Measurements from ENCODE around the gene INPP5J. TPM values are rescaled to one million over a fixed set of nuclear protein-coding genes. Genes with fewer than 3 reads are reported as not detected.

INPP5J gene
- total RNA-seq, 1 experiment from 2014 or later, result 6.2 TPM

DNA sequence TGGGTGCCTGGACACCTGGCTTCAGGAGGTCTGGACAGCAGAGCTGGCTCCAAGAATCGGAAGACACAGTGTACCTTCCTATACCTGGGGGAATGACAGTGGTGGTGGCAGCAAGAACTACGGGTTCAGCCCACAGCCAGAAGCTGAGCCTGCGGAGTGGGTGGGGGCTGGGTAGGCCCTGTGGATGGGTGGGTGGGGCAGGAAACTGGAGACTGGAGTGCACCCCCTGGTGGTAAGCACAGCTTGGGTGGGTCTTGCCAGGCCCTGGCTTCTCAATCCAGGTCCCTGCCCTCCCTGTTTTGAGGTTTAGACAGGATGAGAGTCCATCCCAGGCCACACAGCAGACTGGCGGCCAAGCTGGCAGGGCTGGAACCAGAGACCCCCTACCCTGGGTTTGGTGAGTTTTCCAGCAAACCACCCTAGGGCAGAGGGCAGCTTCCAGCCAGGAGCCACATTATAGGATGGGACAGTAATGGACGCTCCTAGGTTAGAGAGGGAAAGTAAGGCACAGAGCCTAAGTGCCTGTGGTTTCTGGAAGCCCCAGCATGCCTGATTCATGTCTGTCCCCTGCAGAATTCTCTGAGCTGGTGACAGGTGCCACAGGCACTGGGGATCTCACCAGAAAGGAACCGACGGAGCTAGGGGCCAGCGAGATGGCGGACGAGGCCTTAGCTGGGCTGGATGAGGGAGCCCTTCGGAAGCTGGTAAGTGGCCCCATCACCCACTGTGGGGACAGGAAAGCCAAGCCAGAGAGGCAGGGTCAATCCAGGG, 40.0 kb upstream of the INPP5J start (continued):
- TF ChIP-seq, protein P1, sequence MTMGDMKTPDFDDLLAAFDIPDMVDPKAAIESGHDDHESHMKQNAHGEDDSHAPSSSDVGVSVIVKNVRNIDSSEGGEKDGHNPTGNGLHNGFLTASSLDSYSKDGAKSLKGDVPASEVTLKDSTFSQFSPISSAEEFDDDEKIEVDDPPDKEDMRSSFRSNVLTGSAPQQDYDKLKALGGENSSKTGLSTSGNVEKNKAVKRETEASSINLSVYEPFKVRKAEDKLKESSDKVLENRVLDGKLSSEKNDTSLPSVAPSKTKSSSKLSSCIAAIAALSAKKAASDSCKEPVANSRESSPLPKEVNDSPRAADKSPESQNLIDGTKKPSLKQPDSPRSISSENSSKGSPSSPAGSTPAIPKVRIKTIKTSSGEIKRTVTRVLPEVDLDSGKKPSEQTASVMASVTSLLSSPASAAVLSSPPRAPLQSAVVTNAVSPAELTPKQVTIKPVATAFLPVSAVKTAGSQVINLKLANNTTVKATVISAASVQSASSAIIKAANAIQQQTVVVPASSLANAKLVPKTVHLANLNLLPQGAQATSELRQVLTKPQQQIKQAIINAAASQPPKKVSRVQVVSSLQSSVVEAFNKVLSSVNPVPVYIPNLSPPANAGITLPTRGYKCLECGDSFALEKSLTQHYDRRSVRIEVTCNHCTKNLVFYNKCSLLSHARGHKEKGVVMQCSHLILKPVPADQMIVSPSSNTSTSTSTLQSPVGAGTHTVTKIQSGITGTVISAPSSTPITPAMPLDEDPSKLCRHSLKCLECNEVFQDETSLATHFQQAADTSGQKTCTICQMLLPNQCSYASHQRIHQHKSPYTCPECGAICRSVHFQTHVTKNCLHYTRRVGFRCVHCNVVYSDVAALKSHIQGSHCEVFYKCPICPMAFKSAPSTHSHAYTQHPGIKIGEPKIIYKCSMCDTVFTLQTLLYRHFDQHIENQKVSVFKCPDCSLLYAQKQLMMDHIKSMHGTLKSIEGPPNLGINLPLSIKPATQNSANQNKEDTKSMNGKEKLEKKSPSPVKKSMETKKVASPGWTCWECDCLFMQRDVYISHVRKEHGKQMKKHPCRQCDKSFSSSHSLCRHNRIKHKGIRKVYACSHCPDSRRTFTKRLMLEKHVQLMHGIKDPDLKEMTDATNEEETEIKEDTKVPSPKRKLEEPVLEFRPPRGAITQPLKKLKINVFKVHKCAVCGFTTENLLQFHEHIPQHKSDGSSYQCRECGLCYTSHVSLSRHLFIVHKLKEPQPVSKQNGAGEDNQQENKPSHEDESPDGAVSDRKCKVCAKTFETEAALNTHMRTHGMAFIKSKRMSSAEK (CRISPR knock-in tag; IDR thresholded peaks at IDR 0.05; ENCODE audit: borderline replicate concordance), result no peak
- TF ChIP-seq ATF1 (CRISPR knock-in tag; IDR thresholded peaks at IDR 0.05), result no peak

DNA sequence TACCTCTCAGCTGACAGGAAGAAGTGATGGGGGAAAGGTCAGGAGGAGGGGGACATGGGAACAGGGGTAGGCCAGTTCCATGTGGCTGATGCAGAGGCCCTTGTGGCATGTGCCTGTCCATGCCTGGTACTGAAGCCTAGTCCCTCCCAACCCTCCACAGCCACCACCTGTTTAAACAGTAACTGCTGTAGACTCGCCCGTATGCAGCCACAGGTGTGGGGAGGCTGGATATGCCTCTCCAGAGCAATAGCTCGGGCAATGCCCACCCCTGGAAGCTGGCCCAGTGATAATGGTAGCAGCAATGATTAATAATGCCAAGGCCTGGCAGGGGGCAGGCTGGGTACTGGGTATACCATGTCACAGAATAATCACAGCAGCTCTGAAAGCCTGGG, 39.4 kb upstream of the INPP5J start:
- POLR2A ChIA-PET, result interaction anchor here (3.1 to 4.2 kb wide), 2 partner anchors 14 to 115 kb away, joined by 19 to 43 read pairs; partner anchors contain the start of genes MORC2 and TUG1
- TF ChIP-seq NFE2L1 (CRISPR knock-in tag; IDR thresholded peaks at IDR 0.05) (no peak), JUN (CRISPR knock-in tag; IDR thresholded peaks at IDR 0.05) (no peak), ETV6 (CRISPR knock-in tag; IDR thresholded peaks at IDR 0.05) (no peak), CBFB (CRISPR knock-in tag; IDR thresholded peaks at IDR 0.05; ENCODE audit: low read depth) (no peak), ELF4 (CRISPR knock-in tag; IDR thresholded peaks at IDR 0.05; ENCODE audit: low read depth) (no peak), FOXJ3 (CRISPR knock-in tag; IDR thresholded peaks at IDR 0.05; ENCODE audit: borderline replicate concordance) (no peak), JAZF1 (CRISPR knock-in tag; IDR thresholded peaks at IDR 0.05) (no peak), TEAD1 (CRISPR knock-in tag; IDR thresholded peaks at IDR 0.05) (no peak), NR1H2 (CRISPR knock-in tag; IDR thresholded peaks at IDR 0.05) (no peak), SMAD3 (CRISPR knock-in tag; IDR thresholded peaks at IDR 0.05; ENCODE audit: borderline replicate concordance) (no peak), ZNF671 (CRISPR knock-in tag; IDR thresholded peaks at IDR 0.05) (no peak)
- TF ChIP-seq, protein P2, sequence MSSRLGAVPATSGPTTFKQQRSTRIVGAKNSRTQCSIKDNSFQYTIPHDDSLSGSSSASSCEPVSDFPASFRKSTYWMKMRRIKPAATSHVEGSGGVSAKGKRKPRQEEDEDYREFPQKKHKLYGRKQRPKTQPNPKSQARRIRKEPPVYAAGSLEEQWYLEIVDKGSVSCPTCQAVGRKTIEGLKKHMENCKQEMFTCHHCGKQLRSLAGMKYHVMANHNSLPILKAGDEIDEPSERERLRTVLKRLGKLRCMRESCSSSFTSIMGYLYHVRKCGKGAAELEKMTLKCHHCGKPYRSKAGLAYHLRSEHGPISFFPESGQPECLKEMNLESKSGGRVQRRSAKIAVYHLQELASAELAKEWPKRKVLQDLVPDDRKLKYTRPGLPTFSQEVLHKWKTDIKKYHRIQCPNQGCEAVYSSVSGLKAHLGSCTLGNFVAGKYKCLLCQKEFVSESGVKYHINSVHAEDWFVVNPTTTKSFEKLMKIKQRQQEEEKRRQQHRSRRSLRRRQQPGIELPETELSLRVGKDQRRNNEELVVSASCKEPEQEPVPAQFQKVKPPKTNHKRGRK (CRISPR knock-in tag; IDR thresholded peaks at IDR 0.05; ENCODE audit: borderline replicate concordance), result no peak
- TF ChIP-seq, protein P3, sequence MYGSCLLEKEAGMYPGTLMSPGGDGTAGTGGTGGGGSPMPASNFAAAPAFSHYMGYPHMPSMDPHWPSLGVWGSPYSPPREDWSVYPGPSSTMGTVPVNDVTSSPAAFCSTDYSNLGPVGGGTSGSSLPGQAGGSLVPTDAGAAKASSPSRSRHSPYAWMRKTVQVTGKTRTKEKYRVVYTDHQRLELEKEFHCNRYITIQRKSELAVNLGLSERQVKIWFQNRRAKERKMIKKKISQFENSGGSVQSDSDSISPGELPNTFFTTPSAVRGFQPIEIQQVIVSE (CRISPR knock-in tag; IDR thresholded peaks at IDR 0.05; ENCODE audit: borderline replicate concordance), result no peak
- TF ChIP-seq, protein P4, sequence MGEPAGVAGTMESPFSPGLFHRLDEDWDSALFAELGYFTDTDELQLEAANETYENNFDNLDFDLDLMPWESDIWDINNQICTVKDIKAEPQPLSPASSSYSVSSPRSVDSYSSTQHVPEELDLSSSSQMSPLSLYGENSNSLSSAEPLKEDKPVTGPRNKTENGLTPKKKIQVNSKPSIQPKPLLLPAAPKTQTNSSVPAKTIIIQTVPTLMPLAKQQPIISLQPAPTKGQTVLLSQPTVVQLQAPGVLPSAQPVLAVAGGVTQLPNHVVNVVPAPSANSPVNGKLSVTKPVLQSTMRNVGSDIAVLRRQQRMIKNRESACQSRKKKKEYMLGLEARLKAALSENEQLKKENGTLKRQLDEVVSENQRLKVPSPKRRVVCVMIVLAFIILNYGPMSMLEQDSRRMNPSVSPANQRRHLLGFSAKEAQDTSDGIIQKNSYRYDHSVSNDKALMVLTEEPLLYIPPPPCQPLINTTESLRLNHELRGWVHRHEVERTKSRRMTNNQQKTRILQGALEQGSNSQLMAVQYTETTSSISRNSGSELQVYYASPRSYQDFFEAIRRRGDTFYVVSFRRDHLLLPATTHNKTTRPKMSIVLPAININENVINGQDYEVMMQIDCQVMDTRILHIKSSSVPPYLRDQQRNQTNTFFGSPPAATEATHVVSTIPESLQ (CRISPR knock-in tag; IDR thresholded peaks at IDR 0.05), result no peak
- TF ChIP-seq, protein P5, sequence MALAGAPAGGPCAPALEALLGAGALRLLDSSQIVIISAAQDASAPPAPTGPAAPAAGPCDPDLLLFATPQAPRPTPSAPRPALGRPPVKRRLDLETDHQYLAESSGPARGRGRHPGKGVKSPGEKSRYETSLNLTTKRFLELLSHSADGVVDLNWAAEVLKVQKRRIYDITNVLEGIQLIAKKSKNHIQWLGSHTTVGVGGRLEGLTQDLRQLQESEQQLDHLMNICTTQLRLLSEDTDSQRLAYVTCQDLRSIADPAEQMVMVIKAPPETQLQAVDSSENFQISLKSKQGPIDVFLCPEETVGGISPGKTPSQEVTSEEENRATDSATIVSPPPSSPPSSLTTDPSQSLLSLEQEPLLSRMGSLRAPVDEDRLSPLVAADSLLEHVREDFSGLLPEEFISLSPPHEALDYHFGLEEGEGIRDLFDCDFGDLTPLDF (CRISPR knock-in tag; IDR thresholded peaks at IDR 0.05), result no peak
- TF ChIP-seq, protein P6, sequence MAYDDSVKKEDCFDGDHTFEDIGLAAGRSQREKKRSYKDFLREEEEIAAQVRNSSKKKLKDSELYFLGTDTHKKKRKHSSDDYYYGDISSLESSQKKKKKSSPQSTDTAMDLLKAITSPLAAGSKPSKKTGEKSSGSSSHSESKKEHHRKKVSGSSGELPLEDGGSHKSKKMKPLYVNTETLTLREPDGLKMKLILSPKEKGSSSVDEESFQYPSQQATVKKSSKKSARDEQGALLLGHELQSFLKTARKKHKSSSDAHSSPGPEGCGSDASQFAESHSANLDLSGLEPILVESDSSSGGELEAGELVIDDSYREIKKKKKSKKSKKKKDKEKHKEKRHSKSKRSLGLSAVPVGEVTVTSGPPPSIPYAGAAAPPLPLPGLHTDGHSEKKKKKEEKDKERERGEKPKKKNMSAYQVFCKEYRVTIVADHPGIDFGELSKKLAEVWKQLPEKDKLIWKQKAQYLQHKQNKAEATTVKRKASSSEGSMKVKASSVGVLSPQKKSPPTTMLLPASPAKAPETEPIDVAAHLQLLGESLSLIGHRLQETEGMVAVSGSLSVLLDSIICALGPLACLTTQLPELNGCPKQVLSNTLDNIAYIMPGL (CRISPR knock-in tag; IDR thresholded peaks at IDR 0.05), result no peak
- TF ChIP-seq, protein P7, sequence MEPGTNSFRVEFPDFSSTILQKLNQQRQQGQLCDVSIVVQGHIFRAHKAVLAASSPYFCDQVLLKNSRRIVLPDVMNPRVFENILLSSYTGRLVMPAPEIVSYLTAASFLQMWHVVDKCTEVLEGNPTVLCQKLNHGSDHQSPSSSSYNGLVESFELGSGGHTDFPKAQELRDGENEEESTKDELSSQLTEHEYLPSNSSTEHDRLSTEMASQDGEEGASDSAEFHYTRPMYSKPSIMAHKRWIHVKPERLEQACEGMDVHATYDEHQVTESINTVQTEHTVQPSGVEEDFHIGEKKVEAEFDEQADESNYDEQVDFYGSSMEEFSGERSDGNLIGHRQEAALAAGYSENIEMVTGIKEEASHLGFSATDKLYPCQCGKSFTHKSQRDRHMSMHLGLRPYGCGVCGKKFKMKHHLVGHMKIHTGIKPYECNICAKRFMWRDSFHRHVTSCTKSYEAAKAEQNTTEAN (CRISPR knock-in tag; IDR thresholded peaks at IDR 0.05), result no peak

More for the DNA sequence above, 39.4 kb upstream of the INPP5J start:
- DNase-seq (ENCODE audit: low spot score) (no peak), ATAC-seq (no peak)
- H3K36me3 Mint-ChIP-seq, result no peaks in the 10 kb centered on the region
- peak overlapping the region; percentile 79 for H3K4me3 Mint-ChIP-seq
- peaks cover 11% of the 10 kb centered on the region for H3K27me3 Mint-ChIP-seq (ENCODE audit: low read depth)
- H3K27ac Mint-ChIP-seq, result no peak overlapping the region
- H3K4me1 Mint-ChIP-seq, result peaks cover 40% of the 10 kb centered on the region
- H3K9me3 Mint-ChIP-seq, result no peaks in the 10 kb centered on the region
- CTCF ChIA-PET, result interaction anchor here (0.8 to 21.8 kb wide), 12 partner anchors 12 to 482 kb away, joined by 3 to 363 read pairs (median 10); partner anchors contain the start of genes MORC2, PLA2G3, SELENOM and TUG1

All from WTC11 (cell line).